ENCODE data around the gene NFS1. TPM values are rescaled to one million over a fixed set of nuclear protein-coding genes. Genes with fewer than 3 reads are reported as not detected.
"Not testable (repeated sequence)": the region's sequence is repeated elsewhere in the genome, so short reads cannot be mapped to it uniquely, and the experiment has no call there.

Gene NFS1
- total RNA-seq, 1 experiment from 2014 or later: 94.3 TPM

GRCh38 chr20:35718972-35719635 is 20.0 kb upstream of the NFS1 start:
- Histone ChIP-seq H3K36me3 (peaks cover 98% of the 10 kb centered on the region), H3K4me3 (no peak overlapping the region), H3K9me3 (no peaks in the 10 kb centered on the region), H3K27me3 (no peaks in the 10 kb centered on the region)
- no peak for DNase-seq

DNA sequence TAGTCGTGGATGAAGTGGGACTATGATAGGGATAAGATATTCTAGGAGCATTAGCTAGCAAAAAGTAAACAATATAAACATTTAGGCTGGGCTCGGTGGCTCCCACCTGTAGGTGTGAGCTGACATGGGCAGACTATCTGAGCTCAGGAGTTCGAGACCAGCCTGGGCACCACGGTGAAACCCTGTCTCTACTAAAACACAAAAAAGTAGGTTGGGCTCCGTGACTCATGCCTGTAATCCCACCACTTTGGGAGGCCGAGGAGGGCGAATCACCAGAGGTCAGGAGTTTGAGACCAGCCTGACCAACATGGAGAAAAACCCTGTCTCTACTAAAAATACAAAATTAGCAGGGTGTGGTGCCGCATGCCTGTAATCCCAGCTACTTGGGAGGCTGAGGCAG is 19.2 kb upstream of the NFS1 start:
- peak; percentile 70 for DNase-seq
- not testable (repeated sequence) for H3K27me3 ChIP-seq, H3K9me3 ChIP-seq, H3K4me3 ChIP-seq
- peaks cover 98% of the 10 kb centered on the region for H3K36me3 ChIP-seq

GRCh38 chr20:35716330-35716729 is 17.2 kb upstream of the NFS1 start:
- DNase-seq: no peak
- Histone ChIP-seq H3K27me3 (no peaks in the 10 kb centered on the region), H3K9me3 (no peaks in the 10 kb centered on the region), H3K36me3 (peaks cover 97% of the 10 kb centered on the region), H3K4me3 (no peak overlapping the region)

- no peaks in the 10 kb centered on the region for H3K9me3 ChIP-seq
- no peak overlapping the region for H3K4me3 ChIP-seq
- H3K36me3 ChIP-seq: peaks cover 97% of the 10 kb centered on the region
- DNase-seq: no peak
- no peaks in the 10 kb centered on the region for H3K27me3 ChIP-seq
These were observed 16.5 kb upstream of the NFS1 start for GRCh38 chr20:35715652-35716051.

- DNase-seq: no peak
- Histone ChIP-seq H3K36me3 (peaks cover 97% of the 10 kb centered on the region), H3K27me3 (no peaks in the 10 kb centered on the region), H3K9me3 (no peaks in the 10 kb centered on the region), H3K4me3 (no peak overlapping the region)
These were observed 15.0 kb upstream of the NFS1 start for GRCh38 chr20:35714127-35714526.

DNA sequence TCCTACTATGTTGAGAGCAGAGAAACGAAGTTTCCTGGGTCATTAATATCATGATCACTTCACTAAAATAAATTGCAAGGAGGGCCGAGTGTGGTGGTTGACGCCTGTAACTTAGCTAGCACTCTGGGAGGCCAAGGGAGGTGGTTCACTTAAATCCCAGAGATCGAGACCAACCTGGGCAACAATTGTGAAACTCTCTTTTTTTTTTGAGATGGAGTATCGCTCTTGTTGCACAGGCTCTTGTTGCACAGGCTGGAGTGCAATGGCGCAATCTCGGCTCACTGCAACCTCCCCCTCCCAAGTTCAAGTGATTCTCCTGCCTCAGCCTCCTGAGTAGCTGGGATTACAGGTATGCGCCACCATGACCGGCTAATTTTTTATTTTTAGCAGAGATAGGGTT is 14.0 kb upstream of the NFS1 start:
- H3K27me3 ChIP-seq, DNase-seq, H3K4me3 ChIP-seq, H3K9me3 ChIP-seq: not testable (repeated sequence)
- H3K36me3 ChIP-seq: peaks cover 97% of the 10 kb centered on the region

- no peaks in the 10 kb centered on the region for H3K9me3 ChIP-seq
These were observed 12.5 kb upstream of the NFS1 start for GRCh38 chr20:35711588-35712209.

DNA sequence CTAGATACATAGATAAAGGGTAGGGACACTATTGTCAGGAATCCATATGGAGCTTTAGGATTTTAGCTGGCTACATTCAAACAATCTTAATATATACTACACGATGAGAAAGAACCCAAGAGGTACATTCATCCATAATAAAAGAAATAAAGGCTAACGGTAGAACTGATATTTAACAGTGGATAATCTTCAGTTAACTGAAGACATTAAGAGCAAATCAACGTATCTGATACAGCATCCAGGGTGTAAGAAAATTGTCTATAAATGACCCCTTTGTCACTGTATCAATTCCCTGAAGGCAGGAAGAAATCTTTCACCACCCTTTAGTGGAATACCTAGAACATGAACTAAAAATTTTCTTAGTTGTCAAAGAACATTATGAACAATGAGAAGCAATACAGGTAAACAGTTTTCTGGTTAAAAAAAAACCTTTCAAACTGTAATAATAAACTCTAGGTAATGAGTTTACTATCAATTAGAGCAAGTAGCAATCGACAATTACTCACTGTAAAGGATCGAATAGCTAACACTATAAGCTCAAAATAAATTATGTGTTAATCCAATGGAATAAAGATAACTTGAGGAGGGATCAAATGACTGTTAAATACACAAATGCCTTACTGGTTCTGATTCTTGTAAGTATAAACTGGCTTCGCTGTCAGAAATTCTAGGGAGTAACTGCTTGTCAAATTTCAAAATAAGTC is 11.9 kb upstream of the NFS1 start:
- peaks cover 96% of the 10 kb centered on the region for H3K36me3 ChIP-seq
- no peaks in the 10 kb centered on the region for H3K9me3 ChIP-seq
- DNase-seq: no peak
- no peaks in the 10 kb centered on the region for H3K27me3 ChIP-seq
- H3K4me3 ChIP-seq: no peak overlapping the region

More at GRCh38 chr20:35711588-35712209, 12.5 kb upstream of the NFS1 start:
- DNase-seq: no peak
- no peak overlapping the region for H3K4me3 ChIP-seq
- H3K27me3 ChIP-seq: no peaks in the 10 kb centered on the region
- peaks cover 96% of the 10 kb centered on the region for H3K36me3 ChIP-seq

DNA sequence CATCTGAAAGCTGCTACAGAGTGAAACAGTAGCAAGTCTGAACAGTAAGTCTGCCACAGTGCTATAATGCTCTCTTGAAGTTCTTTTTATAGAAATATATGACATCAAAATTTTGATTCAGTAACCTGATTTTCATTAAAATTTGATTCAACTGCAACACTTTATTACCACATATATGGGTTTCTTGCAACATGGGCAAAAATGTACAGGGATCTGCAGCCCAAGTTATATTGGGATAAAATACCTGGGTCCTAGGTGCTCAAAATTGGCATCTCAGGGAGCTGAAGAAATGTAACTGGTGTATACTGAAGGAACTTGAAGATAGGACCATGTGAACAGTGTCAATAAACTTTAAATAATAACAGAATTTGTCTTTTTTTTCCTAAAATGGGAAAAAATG is 10.9 kb upstream of the NFS1 start:
- H3K27me3 ChIP-seq: no peaks in the 10 kb centered on the region
- peaks cover 96% of the 10 kb centered on the region for H3K36me3 ChIP-seq
- DNase-seq: no peak
- no peak overlapping the region for H3K4me3 ChIP-seq
- H3K9me3 ChIP-seq: no peaks in the 10 kb centered on the region

DNA sequence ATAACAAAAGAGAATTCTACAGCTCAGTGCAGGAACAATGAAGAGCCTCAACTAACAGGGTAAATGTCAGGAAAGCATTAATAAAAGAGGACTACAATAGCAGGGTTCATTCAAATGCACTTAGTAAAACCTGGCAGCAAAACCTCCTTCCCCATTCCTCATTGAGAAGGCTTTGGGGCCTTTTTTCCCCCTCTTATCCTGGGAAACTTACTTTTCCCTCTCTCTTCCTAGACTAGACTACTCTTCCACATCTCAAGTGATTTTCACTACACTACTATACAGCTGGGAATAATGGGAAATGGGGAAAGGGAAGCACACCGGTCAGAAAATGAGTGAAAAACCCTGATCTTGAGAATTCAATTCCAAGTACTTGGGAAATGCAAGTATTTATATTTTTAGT is 10.1 kb upstream of the NFS1 start:
- peaks cover 96% of the 10 kb centered on the region for H3K36me3 ChIP-seq
- H3K9me3 ChIP-seq: no peaks in the 10 kb centered on the region

DNA sequence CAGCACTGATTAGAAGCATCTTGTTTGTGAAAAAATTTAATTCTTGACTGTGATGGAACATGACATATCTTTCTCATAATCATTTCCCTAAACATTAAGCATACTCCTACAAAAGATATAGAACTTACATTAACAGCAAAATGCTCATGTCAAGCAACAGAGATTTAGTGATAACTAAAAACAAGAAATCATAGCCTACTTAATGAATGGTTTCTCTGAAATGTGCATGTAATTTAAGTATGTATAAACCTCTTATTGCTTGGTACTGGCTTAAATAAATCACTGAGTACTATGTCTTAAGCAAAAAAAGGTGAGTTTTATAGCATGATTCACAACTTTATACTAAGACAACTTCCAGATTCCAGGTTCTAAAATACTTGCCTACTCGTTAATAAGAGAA is 9.3 kb upstream of the NFS1 start:
- Histone ChIP-seq H3K9me3 (no peaks in the 10 kb centered on the region), H3K27me3 (no peaks in the 10 kb centered on the region), H3K4me3 (no peak overlapping the region), H3K36me3 (peaks cover 96% of the 10 kb centered on the region)
- no peak for DNase-seq

More for the DNA sequence above, 10.1 kb upstream of the NFS1 start:
- Histone ChIP-seq H3K27me3 (no peaks in the 10 kb centered on the region), H3K4me3 (no peak overlapping the region)
- DNase-seq: no peak

DNA sequence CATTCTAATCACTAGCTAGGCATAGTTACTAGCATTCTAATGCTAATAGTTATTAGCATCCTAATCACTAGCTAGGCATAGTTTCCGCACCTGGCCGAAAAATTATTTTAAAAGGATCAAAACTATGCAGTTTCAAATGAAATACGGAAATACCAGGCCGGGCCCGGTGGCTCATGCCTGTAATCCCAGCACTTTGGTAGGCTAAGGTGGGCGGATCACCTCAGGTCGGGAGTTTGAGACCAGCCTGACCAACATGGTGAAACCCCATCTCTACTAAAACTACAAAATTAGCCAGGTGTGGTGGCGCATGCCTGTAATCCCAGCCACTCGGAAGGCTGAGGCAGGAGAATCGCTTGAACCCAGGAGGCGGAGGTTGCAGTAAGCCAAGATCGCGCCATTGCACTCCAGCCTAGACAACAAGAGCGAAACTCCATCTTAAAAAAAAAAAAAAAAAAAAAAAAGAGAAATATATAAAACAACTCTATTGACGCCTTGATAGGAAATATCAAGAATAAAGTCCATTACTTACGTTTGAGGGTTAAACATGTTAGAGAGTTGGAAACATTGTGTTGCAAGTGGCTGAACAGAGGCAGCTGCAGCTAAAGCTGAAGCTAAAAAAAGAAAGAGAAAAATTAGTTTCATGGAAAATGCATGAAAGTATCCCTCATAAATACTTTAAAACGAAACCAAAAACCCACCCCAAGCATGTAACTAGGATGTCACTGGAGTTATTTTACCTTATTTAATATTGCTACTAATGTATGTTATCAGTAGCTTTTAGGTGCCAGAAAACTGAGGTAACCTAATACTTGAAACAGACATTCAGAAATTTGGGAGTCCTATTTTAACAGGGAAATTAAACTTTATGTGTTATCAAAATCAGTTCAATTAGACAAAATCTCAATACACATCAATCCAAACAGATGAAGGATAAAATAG is 7.7 kb upstream of the NFS1 start:
- H3K36me3 ChIP-seq: peaks cover 99% of the 10 kb centered on the region
- H3K27me3 ChIP-seq, DNase-seq, H3K9me3 ChIP-seq, H3K4me3 ChIP-seq: not testable (repeated sequence)

GRCh38 chr20:35705894-35706293 is 6.7 kb upstream of the NFS1 start:
- not testable (repeated sequence) for H3K4me3 ChIP-seq, DNase-seq, H3K9me3 ChIP-seq, H3K27me3 ChIP-seq
- H3K36me3 ChIP-seq: peaks cover 99% of the 10 kb centered on the region

GRCh38 chr20:35704514-35705261 is 5.5 kb upstream of the NFS1 start:
- H3K9me3 ChIP-seq: no peaks in the 10 kb centered on the region
- no peak overlapping the region for H3K4me3 ChIP-seq
- no peak for DNase-seq
- H3K27me3 ChIP-seq: no peaks in the 10 kb centered on the region
- peaks cover 99% of the 10 kb centered on the region for H3K36me3 ChIP-seq

GRCh38 chr20:35702824-35703695 is 3.9 kb upstream of the NFS1 start:
- peaks cover 86% of the 10 kb centered on the region for H3K36me3 ChIP-seq

More at GRCh38 chr20:35702824-35703695, 3.9 kb upstream of the NFS1 start:
- H3K4me3 ChIP-seq: no peak overlapping the region
- no peak for DNase-seq
- H3K9me3 ChIP-seq: no peaks in the 10 kb centered on the region
- no peaks in the 10 kb centered on the region for H3K27me3 ChIP-seq
